HuH-7.5 (cell line): ENCODE measurements around the gene ZC3H12C.

Source experiments
- DNase-seq: peaks from one replicate; pipeline ENCODE4 v3.0.0; 2011; ENCODE audit warnings: low spot score

The ZC3H12C gene

GRCh38 chr11:110077346-110077745 lies 15.8 kb upstream of the ZC3H12C start:
- DNase-seq = no peak

- no peak for DNase-seq
Measured at GRCh38 chr11:110077831-110078325, 15.3 kb upstream of the ZC3H12C start.

- DNase-seq = no peak
Measured at GRCh38 chr11:110078923-110079544, 14.2 kb upstream of the ZC3H12C start.

DNA sequence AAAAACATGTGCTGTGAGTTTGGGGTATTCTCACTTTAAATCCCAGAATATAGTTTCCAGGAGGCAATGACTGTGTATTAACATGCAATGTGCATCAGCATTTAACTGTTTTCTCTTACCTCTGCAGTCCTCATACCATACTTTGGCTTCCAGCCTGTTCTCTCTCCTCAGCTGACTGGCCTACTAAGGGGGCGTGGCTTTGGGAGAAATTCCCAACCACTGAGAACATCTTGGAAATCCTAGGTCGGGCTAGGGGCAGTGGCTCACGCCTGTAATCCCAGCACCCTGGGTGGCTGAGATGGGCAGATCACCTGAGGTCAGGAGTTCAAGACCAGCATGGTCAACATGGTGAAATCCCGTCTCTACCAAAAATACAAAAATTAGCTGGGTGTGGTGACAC lies 13.5 kb upstream of the ZC3H12C start:
- DNase-seq = no peak

GRCh38 chr11:110081462-110082376 lies 11.5 kb upstream of the ZC3H12C start:
- DNase-seq = no peak

GRCh38 chr11:110082899-110083298 lies 10.3 kb upstream of the ZC3H12C start:
- no peak for DNase-seq

GRCh38 chr11:110085255-110085838 lies 7.8 kb upstream of the ZC3H12C start:
- DNase-seq = no peak

GRCh38 chr11:110086892-110087309 lies 6.3 kb upstream of the ZC3H12C start:
- no peak for DNase-seq

DNA sequence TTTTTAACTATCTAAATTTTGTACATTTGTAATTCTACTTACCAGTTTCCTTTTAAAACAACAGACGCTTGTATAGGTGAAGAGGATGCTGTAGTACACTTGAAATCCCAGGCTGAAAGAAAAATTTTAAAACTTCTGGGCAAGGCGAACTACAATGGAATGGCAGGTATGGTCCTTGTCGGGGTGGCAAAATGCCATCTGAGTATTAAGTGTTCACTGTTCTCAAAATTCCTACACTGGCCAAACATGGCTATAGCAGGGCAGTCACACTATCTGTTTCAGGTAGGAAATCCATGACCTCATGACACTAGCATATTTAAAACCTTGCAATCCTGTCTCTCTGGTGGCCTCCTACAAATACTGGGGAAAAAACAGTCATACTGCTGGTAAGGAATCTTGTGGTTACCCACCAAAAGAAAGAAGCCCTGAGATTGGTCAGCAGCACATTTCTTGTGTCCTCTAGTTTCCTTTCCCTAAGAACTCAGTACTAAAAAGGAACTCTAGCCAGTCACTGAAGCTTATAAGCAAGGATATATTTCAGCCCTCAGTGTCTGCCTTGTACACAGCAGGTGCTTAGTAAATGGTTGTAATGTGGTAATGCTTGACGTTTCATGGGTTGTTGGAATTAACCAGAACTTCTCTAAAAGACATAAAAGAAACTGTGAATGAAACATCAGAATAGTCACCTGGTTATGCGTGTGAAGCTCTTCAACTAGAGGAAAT lies 5.2 kb upstream of the ZC3H12C start:
- DNase-seq = no peak

DNA sequence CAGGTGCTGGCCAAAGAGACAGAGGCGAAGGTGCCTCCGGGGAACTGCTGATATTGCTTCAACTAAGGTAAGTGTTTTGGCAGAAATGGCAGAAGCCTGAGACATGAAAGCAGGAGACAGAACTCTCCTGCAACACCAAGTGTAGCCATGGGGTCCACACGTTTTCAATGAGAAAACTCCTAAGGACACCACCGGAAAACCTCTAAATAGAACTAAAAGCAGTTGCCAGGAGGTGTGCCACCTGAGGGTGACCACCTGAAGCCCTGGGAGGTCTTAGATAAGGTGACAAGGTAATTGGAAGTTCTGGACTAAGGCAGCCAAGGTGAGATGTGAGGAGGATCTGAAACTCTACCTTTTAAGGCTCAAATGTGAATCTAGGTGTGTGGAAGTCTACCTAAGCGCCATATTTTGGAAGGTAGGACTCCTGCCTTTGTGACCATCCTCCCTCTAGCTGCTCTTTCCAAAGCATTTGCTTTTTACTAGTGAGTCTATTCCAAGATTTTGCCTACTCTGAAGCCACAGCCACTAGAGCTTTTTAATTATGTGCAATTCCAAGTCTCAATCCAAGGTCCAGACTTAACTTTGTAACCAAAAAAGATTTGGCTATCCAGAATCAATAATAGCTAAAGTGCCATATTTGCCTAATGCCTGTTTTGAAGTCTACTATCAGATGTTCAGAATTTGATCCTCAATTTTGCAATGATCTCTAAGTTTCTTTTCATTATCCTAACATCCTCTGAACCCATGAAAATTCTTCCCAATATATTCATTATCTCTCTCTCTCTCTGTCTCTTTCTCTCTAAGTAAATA lies 4.5 kb upstream of the ZC3H12C start:
- no peak for DNase-seq

DNA sequence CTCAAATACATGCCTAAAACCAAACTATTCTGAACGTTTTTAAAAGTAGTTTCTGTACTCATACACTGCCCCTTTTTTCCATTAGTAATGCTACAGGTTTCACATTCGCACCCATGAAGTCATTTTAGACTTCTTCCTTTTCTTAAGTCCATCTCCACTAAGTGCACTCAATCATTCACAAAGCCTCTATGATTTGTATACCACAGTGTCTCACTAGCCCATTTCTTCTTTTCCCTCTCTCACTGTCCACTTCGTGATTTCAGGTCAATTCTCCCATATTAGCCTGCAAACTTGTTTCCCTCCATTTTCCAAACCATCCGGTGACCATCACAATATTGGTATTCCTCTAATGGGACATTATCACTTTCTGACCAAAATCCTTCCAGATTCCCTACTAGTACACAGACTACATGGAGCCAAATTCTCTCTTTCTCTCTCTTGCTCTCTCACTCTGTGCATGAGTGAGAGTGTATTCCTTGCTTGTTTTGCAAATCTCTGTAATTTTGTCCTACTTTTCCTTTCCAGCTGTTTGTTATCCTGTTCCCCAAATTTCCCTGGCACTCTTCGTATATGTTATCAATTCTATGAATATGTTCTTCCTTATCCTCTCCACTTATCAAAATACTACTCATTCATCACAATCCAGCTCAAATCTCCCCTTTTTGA lies 3.4 kb upstream of the ZC3H12C start:
- no peak for DNase-seq

- no peak for DNase-seq
Measured at GRCh38 chr11:110090466-110091026, 2.6 kb upstream of the ZC3H12C start.

GRCh38 chr11:110092111-110092514 lies 1.1 kb upstream of the ZC3H12C start:
- no peak for DNase-seq

DNA sequence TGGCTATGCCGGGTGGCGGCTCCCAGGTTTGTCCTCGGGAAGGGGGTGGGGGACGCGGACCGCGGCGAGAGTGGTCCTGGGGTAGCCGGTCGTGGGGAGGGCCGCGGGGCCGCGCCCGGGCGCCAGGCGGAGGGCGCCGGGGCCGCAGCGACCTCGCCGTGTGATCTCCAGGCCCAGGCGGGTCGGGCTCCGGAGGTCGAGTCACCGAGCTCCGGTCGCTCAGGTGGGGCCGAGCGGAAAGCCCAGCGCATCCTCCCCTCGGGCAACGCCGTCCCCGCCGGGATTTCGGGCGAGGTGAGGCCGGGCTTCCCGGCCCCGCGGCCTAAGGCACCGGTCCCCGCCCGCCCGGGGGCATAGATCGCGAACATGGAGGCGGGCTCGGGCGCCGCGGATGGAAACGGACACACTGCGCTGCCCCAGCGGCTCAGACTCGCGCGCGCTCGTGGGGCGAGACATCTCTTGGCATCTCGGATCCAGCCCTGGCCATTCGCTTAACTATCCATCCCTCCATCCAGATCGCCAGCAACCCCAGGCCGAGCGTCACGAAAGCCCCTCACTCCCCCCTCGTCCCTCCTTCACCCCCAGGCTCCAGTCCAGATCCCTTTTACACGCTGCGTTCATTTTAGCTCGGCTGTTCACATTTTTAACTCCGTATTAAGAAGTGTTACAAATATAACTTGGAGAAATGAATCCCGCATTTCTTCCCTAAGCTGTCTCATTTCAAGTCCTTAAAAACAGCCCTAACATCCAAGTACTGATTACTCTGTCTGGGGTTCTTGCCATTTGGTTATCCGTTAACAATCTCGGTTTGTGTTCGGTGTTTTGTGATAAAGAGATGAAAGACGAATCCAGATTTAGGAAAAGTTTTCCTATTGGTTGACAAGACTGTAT lies 460 bp downstream of the ZC3H12C start:
- peak; percentile 10 for DNase-seq

- no peak for DNase-seq
Measured at GRCh38 chr11:110094298-110095285, 1.4 kb downstream of the ZC3H12C start.

- DNase-seq = no peak
Measured at GRCh38 chr11:110095554-110095953, 2.4 kb downstream of the ZC3H12C start.

GRCh38 chr11:110096496-110096895 lies 3.3 kb downstream of the ZC3H12C start:
- no peak for DNase-seq

GRCh38 chr11:110097459-110098012 lies 4.3 kb downstream of the ZC3H12C start:
- no peak for DNase-seq
